Natural killer cell treated with Interleukin-12 subunit alpha and Interleukin-12 subunit beta and Interleukin-15 and Interleukin-18, amount 100 ng/mL, for 72 hours (primary cell): ENCODE data around the gene DDX25. TPM values are rescaled to one million over a fixed set of nuclear protein-coding genes. Genes with fewer than 3 reads are reported as not detected.

Experiments
- ATAC-seq, 2 donors: fragments of 150-1000 bp; cut with Tn5 transposase in 1 of 2; sonication (Bioruptor Pico), chemical (Tn5 transposase) in 1 of 2; 2 replicates each; pipeline ENCODE4 v1.10.0; 2021
- DNase-seq: peaks from one replicate; pipeline ENCODE4 v3.0.0; 2022; ENCODE audit warnings: low spot score
- H3K27ac Mint-ChIP-seq, 2 donors: 1 replicate in 1 of 2; 2 replicates in 1 of 2; pipeline ENCODE4 v1.8.0; 2022; ENCODE audit warnings: mixed read lengths in 2 of 2, mild to moderate bottlenecking in 1 of 2, moderate library complexity in 1 of 2
- H3K27me3 Mint-ChIP-seq, 2 donors: 1 replicate in 1 of 2; 2 replicates in 1 of 2; pipeline ENCODE4 v1.8.0; 2022; ENCODE audit warnings: mixed read lengths in 2 of 2
- H3K36me3 Mint-ChIP-seq: one replicate; pipeline ENCODE4 v1.8.0; 2022; ENCODE audit warnings: mixed read lengths
- H3K4me1 Mint-ChIP-seq, 2 donors: 1 replicate in 1 of 2; 2 replicates in 1 of 2; pipeline ENCODE4 v1.8.0; 2022; ENCODE audit warnings: low read depth in 2 of 2, mixed read lengths in 2 of 2, mild to moderate bottlenecking in 1 of 2
- H3K4me3 Mint-ChIP-seq: one replicate; pipeline ENCODE4 v1.8.0; 2022; ENCODE audit warnings: mixed read lengths
- H3K9me3 Mint-ChIP-seq: 2 replicates; pipeline ENCODE4 v1.8.0; 2022; ENCODE audit warnings: mixed read lengths
- total RNA-seq, 2 donors: library from RNA; stranded (reverse); gene quantifications; one replicate each; pipeline ENCODE4 v1.2.3, GENCODE V29; 2022

DDX25 gene
- total RNA-seq, 2 donors from 2014 or later, result not detected

GRCh38 chr11:125945011-125945796 is 40.9 kb downstream of the DDX25 start:
- no peak overlapping the region for H3K4me3 Mint-ChIP-seq
- peaks cover 6 to 13% of the 10 kb centered on the region in 2 donors for H3K27me3 Mint-ChIP-seq
- DNase-seq (no peak), ATAC-seq (no peak)
- no peak overlapping the region for H3K27ac Mint-ChIP-seq
- H3K36me3 Mint-ChIP-seq, result no peaks in the 10 kb centered on the region
- no peaks in the 10 kb centered on the region for H3K9me3 Mint-ChIP-seq
- peaks cover 6% of the 10 kb centered on the region in 2 donors for H3K4me1 Mint-ChIP-seq

DNA sequence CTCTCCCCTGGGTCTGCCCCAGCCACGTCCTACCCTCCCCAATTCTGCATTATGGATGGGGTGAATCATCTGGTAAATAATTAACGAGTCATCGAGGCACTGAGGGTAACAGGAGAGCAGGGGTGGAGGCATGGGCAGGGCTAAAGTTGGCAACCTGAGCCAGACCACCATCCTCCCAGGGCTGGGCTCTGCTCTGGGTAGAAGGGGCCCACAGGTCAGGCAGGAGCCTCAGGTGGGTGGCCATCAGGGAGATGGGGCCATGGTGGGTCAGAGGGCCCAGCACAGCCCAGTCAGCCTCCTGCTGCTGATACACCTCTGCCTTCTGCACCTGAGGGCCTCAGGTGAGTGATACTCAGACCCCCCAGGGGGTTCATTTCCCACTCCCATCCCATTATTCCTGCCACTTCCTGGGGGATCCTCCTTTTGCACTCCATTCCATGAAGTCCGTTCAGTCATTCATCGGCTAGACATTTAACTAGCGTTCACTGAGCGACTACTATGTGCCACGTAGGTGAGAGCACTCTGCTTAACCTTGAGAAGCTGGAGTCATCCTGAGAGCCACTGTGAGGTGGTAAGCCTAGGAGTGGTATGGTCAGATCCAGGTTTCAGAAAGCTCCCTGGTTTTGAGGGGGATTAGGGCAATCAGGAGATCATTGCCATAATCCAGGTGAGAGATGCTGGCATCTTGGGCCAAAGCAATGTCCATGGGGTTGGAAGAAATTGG is 41.7 kb downstream of the DDX25 start, which contains the start of gene VSIG10L2:
Gene VSIG10L2, plus strand, starts transcription at position 248 of the 724 bp plus-strand sequence. Its CDS starts 12 bp downstream, at position 260.
- DNase-seq (no peak), ATAC-seq (no peak)
- peaks cover 6% of the 10 kb centered on the region in 2 donors for H3K4me1 Mint-ChIP-seq
- H3K4me3 Mint-ChIP-seq, result no peak within 1 kb of the TSS
- peaks cover 6 to 13% of the 10 kb centered on the region in 2 donors for H3K27me3 Mint-ChIP-seq
- H3K9me3 Mint-ChIP-seq, result no peaks in the 10 kb centered on the region
- no peaks in the 10 kb centered on the region for H3K36me3 Mint-ChIP-seq
- H3K27ac Mint-ChIP-seq, result no peak within 1 kb of the TSS

DNA sequence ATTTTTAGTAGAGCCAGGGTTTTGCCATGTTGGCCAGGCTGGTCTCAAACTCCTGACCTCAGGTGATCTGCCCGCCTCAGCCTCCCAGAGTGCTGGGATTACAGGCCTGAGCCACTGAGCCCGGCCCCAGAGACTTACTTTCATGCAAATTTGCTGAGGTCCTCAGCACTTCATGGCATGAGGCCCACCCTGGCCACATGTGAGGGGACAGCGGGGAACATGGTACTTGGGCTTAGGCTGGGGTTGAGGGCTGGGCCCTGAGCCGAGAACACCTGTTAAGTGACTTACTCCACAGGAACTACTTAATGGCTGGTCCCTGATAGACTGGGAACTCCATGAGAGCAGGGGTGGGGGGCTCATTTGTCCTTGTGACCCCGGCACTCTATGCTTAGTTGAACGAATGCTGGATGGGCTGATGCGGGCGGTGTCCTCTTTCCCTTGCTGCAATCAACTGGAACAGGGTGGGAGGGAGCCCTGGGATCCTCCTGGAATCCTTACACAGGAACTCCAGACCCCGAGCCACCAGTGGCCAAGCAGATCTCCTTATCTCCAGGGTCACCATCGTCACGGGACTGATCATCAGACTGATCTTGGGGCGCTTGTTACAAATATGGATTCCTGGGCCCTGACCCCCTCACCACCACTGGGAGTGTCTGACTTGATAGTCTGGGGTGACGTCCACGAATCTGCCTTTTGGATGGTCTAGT is 42.6 kb downstream of the DDX25 start:
- H3K27me3 Mint-ChIP-seq, result peaks cover 6 to 16% of the 10 kb centered on the region in 2 donors
- no peaks in the 10 kb centered on the region for H3K36me3 Mint-ChIP-seq
- no peak overlapping the region for H3K4me3 Mint-ChIP-seq
- no peak for DNase-seq
- H3K27ac Mint-ChIP-seq, result no peak overlapping the region
- H3K4me1 Mint-ChIP-seq, result peaks cover 5 to 6% of the 10 kb centered on the region in 2 donors
- no peak for ATAC-seq
- no peaks in the 10 kb centered on the region for H3K9me3 Mint-ChIP-seq

GRCh38 chr11:125947419-125948277 is 43.3 kb downstream of the DDX25 start:
- Mint-ChIP-seq H3K4me3 (no peak overlapping the region), H3K36me3 (no peaks in the 10 kb centered on the region)
- DNase-seq, result no peak

GRCh38 chr11:125948278-125949051 is 44.2 kb downstream of the DDX25 start:
- no peaks in the 10 kb centered on the region for H3K9me3 Mint-ChIP-seq
- no peak overlapping the region for H3K27ac Mint-ChIP-seq
- H3K27me3 Mint-ChIP-seq, result peaks cover 0 to 9% of the 10 kb centered on the region in 2 donors
- ATAC-seq (no peak), DNase-seq (no peak)
- no peak overlapping the region for H3K4me3 Mint-ChIP-seq
- no peaks in the 10 kb centered on the region for H3K4me1 Mint-ChIP-seq
- H3K36me3 Mint-ChIP-seq, result no peaks in the 10 kb centered on the region

More at GRCh38 chr11:125947419-125948277, 43.3 kb downstream of the DDX25 start:
- no peak overlapping the region for H3K27ac Mint-ChIP-seq
- peaks cover 0 to 9% of the 10 kb centered on the region in 2 donors for H3K27me3 Mint-ChIP-seq
- no peaks in the 10 kb centered on the region for H3K4me1 Mint-ChIP-seq
- no peak for ATAC-seq
- no peaks in the 10 kb centered on the region for H3K9me3 Mint-ChIP-seq

DNA sequence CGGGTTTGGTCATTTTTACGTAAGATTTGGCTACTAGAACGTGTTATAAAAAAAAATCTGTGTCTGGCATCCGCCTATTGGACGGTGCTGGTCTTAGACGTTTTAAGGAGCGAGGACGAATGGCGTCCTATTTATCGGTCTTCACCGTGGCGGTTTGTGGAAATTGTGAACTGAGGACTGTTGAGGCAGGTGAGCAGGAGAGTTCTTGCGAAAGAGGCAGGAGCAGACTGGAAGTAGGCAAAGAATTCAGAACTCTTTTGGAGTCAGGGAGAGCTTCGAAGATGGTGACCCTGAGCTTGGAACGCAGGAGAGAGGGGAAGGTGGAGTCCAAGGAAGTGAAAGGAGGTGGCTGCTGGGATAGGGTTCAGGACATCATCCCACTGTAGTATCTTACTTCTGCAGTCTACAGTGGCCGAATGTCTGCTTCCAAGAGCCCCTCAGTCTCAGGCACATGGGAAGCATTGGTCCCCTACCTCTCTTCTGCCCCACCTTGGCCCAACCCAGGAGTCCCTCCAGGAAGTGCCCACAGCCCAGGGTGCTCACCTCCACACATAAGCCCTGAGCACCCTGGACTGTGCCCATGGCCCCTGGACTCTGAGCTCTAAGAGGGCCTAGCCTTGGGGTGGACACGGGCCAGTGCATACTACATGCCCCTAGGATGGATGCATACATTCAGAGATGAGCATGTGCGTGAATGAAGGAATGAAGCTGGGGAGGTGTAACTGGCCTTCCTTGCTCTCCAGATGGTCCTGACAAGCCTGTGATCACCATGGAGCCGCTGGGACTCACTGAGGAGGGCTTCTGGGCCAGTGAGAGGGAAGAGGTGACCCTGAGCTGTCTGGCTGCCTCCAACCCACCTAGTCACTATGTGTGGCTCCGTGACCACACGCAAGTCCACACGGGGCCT is 45.2 kb downstream of the DDX25 start:
- DNase-seq (no peak), ATAC-seq (peak in 1 of 2 donors; percentile 30)
- H3K9me3 Mint-ChIP-seq, result no peaks in the 10 kb centered on the region
- no peak overlapping the region for H3K27ac Mint-ChIP-seq
- H3K4me1 Mint-ChIP-seq, result no peaks in the 10 kb centered on the region
- no peaks in the 10 kb centered on the region for H3K36me3 Mint-ChIP-seq
- peaks cover 0 to 6% of the 10 kb centered on the region in 2 donors for H3K27me3 Mint-ChIP-seq
- H3K4me3 Mint-ChIP-seq, result no peak overlapping the region

DNA sequence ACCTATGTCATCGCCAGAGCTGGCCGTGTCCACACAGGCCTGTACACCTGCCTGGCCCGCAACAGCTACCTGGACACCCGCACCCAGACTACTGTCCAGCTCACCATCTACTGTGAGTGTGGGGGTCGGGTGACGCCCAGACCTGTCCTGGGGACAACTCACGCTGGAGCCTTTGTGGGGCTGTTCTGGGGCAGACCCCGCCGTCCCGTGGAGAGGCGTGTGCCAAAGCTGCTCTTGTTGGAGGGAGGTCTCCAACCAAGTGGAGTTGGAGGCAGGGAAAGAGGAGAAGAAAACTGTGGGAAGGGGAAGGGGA is 45.8 kb downstream of the DDX25 start:
- ATAC-seq, result peak in 1 of 2 donors; percentile 9
- Mint-ChIP-seq H3K9me3 (no peaks in the 10 kb centered on the region), H3K4me1 (no peaks in the 10 kb centered on the region), H3K36me3 (no peaks in the 10 kb centered on the region), H3K27me3 (peaks cover 0 to 5% of the 10 kb centered on the region in 2 donors), H3K4me3 (no peak overlapping the region), H3K27ac (no peak overlapping the region)
- DNase-seq, result no peak

GRCh38 chr11:125950696-125951651 is 46.7 kb downstream of the DDX25 start:
- ATAC-seq, result no peak
- H3K36me3 Mint-ChIP-seq, result no peaks in the 10 kb centered on the region
- H3K27me3 Mint-ChIP-seq, result peaks cover 0 to 5% of the 10 kb centered on the region in 2 donors
- no peaks in the 10 kb centered on the region for H3K9me3 Mint-ChIP-seq
- no peak overlapping the region for H3K27ac Mint-ChIP-seq
- no peaks in the 10 kb centered on the region for H3K4me1 Mint-ChIP-seq
- no peak for DNase-seq
- no peak overlapping the region for H3K4me3 Mint-ChIP-seq

DNA sequence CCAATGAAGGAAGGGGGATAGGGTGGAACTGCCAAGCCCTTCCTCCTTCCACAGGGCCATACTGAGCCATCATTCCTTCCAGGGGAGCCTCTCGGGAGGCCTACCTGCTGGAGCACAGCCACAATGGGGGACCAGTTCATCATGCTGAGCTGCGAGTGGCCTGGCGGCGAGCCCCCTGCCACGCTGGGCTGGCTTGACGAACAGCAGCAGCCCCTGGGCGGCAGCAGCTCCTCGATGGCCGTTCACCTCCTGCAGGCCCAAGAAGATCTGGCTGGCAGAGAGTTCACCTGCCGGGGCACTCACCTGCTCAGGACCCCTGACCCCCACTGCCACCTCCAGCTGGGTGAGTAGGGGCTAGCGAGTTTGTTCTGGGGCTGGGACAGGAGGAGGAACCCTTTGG is 47.4 kb downstream of the DDX25 start:
- Mint-ChIP-seq H3K4me3 (no peak overlapping the region), H3K4me1 (no peaks in the 10 kb centered on the region), H3K36me3 (no peaks in the 10 kb centered on the region), H3K27me3 (peaks cover 0 to 5% of the 10 kb centered on the region in 2 donors), H3K27ac (no peak overlapping the region), H3K9me3 (no peaks in the 10 kb centered on the region)
- DNase-seq (no peak), ATAC-seq (no peak)

- H3K9me3 Mint-ChIP-seq, result no peaks in the 10 kb centered on the region
- H3K4me1 Mint-ChIP-seq, result peaks cover 0 to under 1% of the 10 kb centered on the region in 2 donors
- ATAC-seq, result no peak
- DNase-seq, result no peak
- no peak overlapping the region for H3K4me3 Mint-ChIP-seq
- peaks cover 2 to 6% of the 10 kb centered on the region in 2 donors for H3K27me3 Mint-ChIP-seq
- no peaks in the 10 kb centered on the region for H3K36me3 Mint-ChIP-seq
- no peak overlapping the region for H3K27ac Mint-ChIP-seq
Observed at GRCh38 chr11:125952559-125952958, 48.3 kb downstream of the DDX25 start.

GRCh38 chr11:125952973-125953372 is 48.7 kb downstream of the DDX25 start:
- no peak overlapping the region for H3K4me3 Mint-ChIP-seq
- H3K9me3 Mint-ChIP-seq, result no peaks in the 10 kb centered on the region
- ATAC-seq, result no peak
- H3K27me3 Mint-ChIP-seq, result peaks cover 6 to 10% of the 10 kb centered on the region in 2 donors
- H3K4me1 Mint-ChIP-seq, result peaks cover 0 to 4% of the 10 kb centered on the region in 2 donors
- no peak for DNase-seq
- H3K36me3 Mint-ChIP-seq, result no peaks in the 10 kb centered on the region
- no peak overlapping the region for H3K27ac Mint-ChIP-seq
